Karpas-422 (cell line): ENCODE data around the gene ARID1B. TPM values are rescaled to one million over a fixed set of nuclear protein-coding genes. Genes with fewer than 3 reads are reported as not detected.

Experiments used
- DNase-seq: peaks from one replicate; pipeline ENCODE4 v3.0.0-alpha.2; 2015
- H2AFZ ChIP-seq: fragments of 200-600 bp; sonication (generic); 2 replicates; pipeline ENCODE4 v1.6.1; 2014; ENCODE audit warnings: antibody characterized with exemption, low read length, mixed read lengths
- H3K27ac ChIP-seq: fragments of 200-600 bp; sonication (generic); 2 replicates; pipeline ENCODE4 v1.5.1; 2014; ENCODE audit warnings: mild to moderate bottlenecking, low read length, moderate library complexity
- H3K27me3 ChIP-seq: fragments of 200-600 bp; sonication (generic); 2 replicates; pipeline ENCODE4 v1.6.1; 2014; ENCODE audit warnings: low read length, mixed read lengths
- H3K36me3 ChIP-seq: fragments of 200-600 bp; sonication (generic); 2 replicates; pipeline ENCODE4 v1.6.1; 2014; ENCODE audit warnings: low read length, mixed read lengths; ENCODE audit not compliant: insufficient read depth
- H3K4me1 ChIP-seq: fragments of 200-600 bp; sonication (generic); 2 replicates; pipeline ENCODE4 v1.6.1; 2014; ENCODE audit warnings: mild to moderate bottlenecking, low read length, mixed read lengths
- H3K4me2 ChIP-seq: fragments of 200-600 bp; sonication (generic); 2 replicates; pipeline ENCODE4 v1.6.1; 2014; ENCODE audit warnings: low read length, low read depth, mild to moderate bottlenecking; ENCODE audit not compliant: poor library complexity, severe bottlenecking
- H3K4me3 ChIP-seq: fragments of 200-600 bp; sonication (generic); 2 replicates; pipeline ENCODE4 v1.5.1; 2014; ENCODE audit warnings: mild to moderate bottlenecking, antibody characterized with exemption, low read length, mixed read lengths
- H3K79me2 ChIP-seq: fragments of 200-600 bp; sonication (generic); 2 replicates; pipeline ENCODE4 v1.6.1; 2014; ENCODE audit warnings: mild to moderate bottlenecking, low read length, mixed read lengths
- H3K9ac ChIP-seq: fragments of 200-600 bp; sonication (generic); 2 replicates; pipeline ENCODE4 v1.6.0; 2014; ENCODE audit warnings: low read length
- H3K9me2 ChIP-seq: fragments of 200-600 bp; sonication (generic), shearing (Covaris generic); replicated peaks from 2 replicates; pipeline ENCODE4 v1.6.0; 2014; ENCODE audit warnings: mild to moderate bottlenecking, low read length, moderate library complexity; ENCODE audit not compliant: insufficient read depth
- H3K9me3 ChIP-seq: fragments of 300-700, 200-600 bp; sonication (generic); 2 replicates; pipeline ENCODE4 v1.6.1; 2014; ENCODE audit warnings: low read length, mixed read lengths
- H4K20me1 ChIP-seq: fragments of 200-600 bp; sonication (generic); 2 replicates; pipeline ENCODE4 v1.6.1; 2014; ENCODE audit warnings: mild to moderate bottlenecking, antibody characterized with exemption, low read length, low read depth; ENCODE audit not compliant: insufficient read depth
- total RNA-seq: library from RNA; depleted of rRNA; stranded (reverse); fragments of >200 nt; shearing (Covaris generic); gene quantifications from 2 replicates; pipeline ENCODE4 v1.2.3, GENCODE V29; 2014; ENCODE audit warnings: low replicate concordance

The ARID1B gene
- total RNA-seq, 1 experiment from 2014 or later, result 174 TPM

- Histone ChIP-seq H3K4me1 (no peaks in the 10 kb centered on the region), H3K9me2 (no peaks in the 10 kb centered on the region), H3K9me3 (no peaks in the 10 kb centered on the region), H3K27me3 (no peaks in the 10 kb centered on the region), H3K79me2 (peaks cover 6% of the 10 kb centered on the region; the same call in 1 of the 2 replicates), H3K4me3 (no peak overlapping the region), H3K9ac (no peak overlapping the region), H3K36me3 (0 out of 2 replicates have a peak, but pooled peaks cover 3% of the 10 kb centered on the region), H4K20me1 (no peaks in the 10 kb centered on the region), H3K4me2 (no peak overlapping the region), H3K27ac (no peak overlapping the region), H2AFZ (no peak overlapping the region)
- no peak for DNase-seq
Measured at GRCh38 chr6:157155804-157156203, 378.6 kb downstream of the ARID1B start.

- H3K4me3 ChIP-seq, result no peak overlapping the region
- no peaks in the 10 kb centered on the region for H4K20me1 ChIP-seq
- H3K79me2 ChIP-seq, result peaks cover 14% of the 10 kb centered on the region; the same call in 1 of the 2 replicates
- H2AFZ ChIP-seq, result no peak overlapping the region
- no peaks in the 10 kb centered on the region for H3K9me2 ChIP-seq
- H3K27me3 ChIP-seq, result no peaks in the 10 kb centered on the region
- no peak for DNase-seq
- no peaks in the 10 kb centered on the region for H3K4me1 ChIP-seq
- no peaks in the 10 kb centered on the region for H3K9me3 ChIP-seq
- no peaks in the 10 kb centered on the region for H3K36me3 ChIP-seq
- H3K4me2 ChIP-seq, result no peak overlapping the region
- H3K9ac ChIP-seq, result no peak overlapping the region
- no peak overlapping the region for H3K27ac ChIP-seq
Measured at GRCh38 chr6:157157258-157157657, 380.1 kb downstream of the ARID1B start.

- peaks cover 12% of the 10 kb centered on the region; the same call in 1 of the 2 replicates for H3K79me2 ChIP-seq
Measured at GRCh38 chr6:157158456-157158855, 381.3 kb downstream of the ARID1B start.

GRCh38 chr6:157158897-157159296 is 381.7 kb downstream of the ARID1B start:
- Histone ChIP-seq H3K36me3 (no peaks in the 10 kb centered on the region), H2AFZ (no peak overlapping the region), H3K9me2 (no peaks in the 10 kb centered on the region), H3K27ac (no peak overlapping the region), H3K4me3 (no peak overlapping the region), H3K9ac (no peak overlapping the region), H3K79me2 (peaks cover 12% of the 10 kb centered on the region; the same call in 1 of the 2 replicates), H3K9me3 (no peaks in the 10 kb centered on the region), H3K4me2 (no peak overlapping the region), H3K4me1 (no peaks in the 10 kb centered on the region), H4K20me1 (no peaks in the 10 kb centered on the region), H3K27me3 (no peaks in the 10 kb centered on the region)
- no peak for DNase-seq

More at GRCh38 chr6:157158456-157158855, 381.3 kb downstream of the ARID1B start:
- Histone ChIP-seq H3K27me3 (no peaks in the 10 kb centered on the region), H3K36me3 (no peaks in the 10 kb centered on the region), H3K4me3 (no peak overlapping the region), H2AFZ (no peak overlapping the region), H3K4me1 (no peaks in the 10 kb centered on the region), H3K4me2 (no peak overlapping the region), H3K9ac (no peak overlapping the region), H3K9me2 (no peaks in the 10 kb centered on the region), H3K27ac (no peak overlapping the region), H4K20me1 (no peaks in the 10 kb centered on the region), H3K9me3 (no peaks in the 10 kb centered on the region)
- DNase-seq, result no peak

GRCh38 chr6:157159348-157159747 is 382.2 kb downstream of the ARID1B start:
- H3K27me3 ChIP-seq, result no peaks in the 10 kb centered on the region
- no peaks in the 10 kb centered on the region for H3K36me3 ChIP-seq
- H3K79me2 ChIP-seq, result peaks cover 12% of the 10 kb centered on the region; the same call in 1 of the 2 replicates
- H3K4me2 ChIP-seq, result no peak overlapping the region
- no peak overlapping the region for H3K4me3 ChIP-seq
- H3K9ac ChIP-seq, result no peak overlapping the region
- DNase-seq, result no peak
- no peak overlapping the region for H3K27ac ChIP-seq
- H3K9me2 ChIP-seq, result no peaks in the 10 kb centered on the region
- H2AFZ ChIP-seq, result no peak overlapping the region
- H3K4me1 ChIP-seq, result no peaks in the 10 kb centered on the region
- no peaks in the 10 kb centered on the region for H4K20me1 ChIP-seq
- no peaks in the 10 kb centered on the region for H3K9me3 ChIP-seq

- Histone ChIP-seq H3K4me2 (no peak overlapping the region), H3K9ac (no peak overlapping the region), H3K4me1 (no peaks in the 10 kb centered on the region), H3K27ac (no peak overlapping the region), H3K9me3 (no peaks in the 10 kb centered on the region), H3K36me3 (no peaks in the 10 kb centered on the region), H3K79me2 (peaks cover 9% of the 10 kb centered on the region; the same call in 1 of the 2 replicates), H3K9me2 (no peaks in the 10 kb centered on the region), H2AFZ (no peak overlapping the region), H3K27me3 (no peaks in the 10 kb centered on the region), H4K20me1 (no peaks in the 10 kb centered on the region), H3K4me3 (no peak overlapping the region)
- no peak for DNase-seq
Measured at GRCh38 chr6:157161912-157162311, 384.7 kb downstream of the ARID1B start.

- Histone ChIP-seq H3K4me3 (no peak overlapping the region), H3K4me1 (no peaks in the 10 kb centered on the region), H3K9ac (no peak overlapping the region), H3K79me2 (peaks cover 9% of the 10 kb centered on the region; the same call in 1 of the 2 replicates), H3K27me3 (no peaks in the 10 kb centered on the region), H3K36me3 (peaks cover 4% of the 10 kb centered on the region; the same call in 1 of the 2 replicates), H4K20me1 (no peaks in the 10 kb centered on the region), H3K9me3 (no peaks in the 10 kb centered on the region), H3K4me2 (no peak overlapping the region), H3K27ac (no peak overlapping the region), H2AFZ (no peak overlapping the region), H3K9me2 (no peaks in the 10 kb centered on the region)
- DNase-seq, result no peak
Measured at GRCh38 chr6:157162766-157163433, 385.7 kb downstream of the ARID1B start.

GRCh38 chr6:157163434-157164159 is 386.4 kb downstream of the ARID1B start:
- Histone ChIP-seq H4K20me1 (no peaks in the 10 kb centered on the region), H3K4me2 (no peak overlapping the region), H3K9me2 (no peaks in the 10 kb centered on the region), H3K9me3 (no peaks in the 10 kb centered on the region), H3K36me3 (peaks cover 8% of the 10 kb centered on the region; the same call in 1 of the 2 replicates), H3K4me3 (no peak overlapping the region), H3K4me1 (no peaks in the 10 kb centered on the region), H3K9ac (no peak overlapping the region), H3K27me3 (no peaks in the 10 kb centered on the region), H3K27ac (no peak overlapping the region), H3K79me2 (peaks cover 9% of the 10 kb centered on the region; the same call in 1 of the 2 replicates), H2AFZ (no peak overlapping the region)
- DNase-seq, result no peak
